Tibial nerve (tissue), 4 donors: ENCODE results near the gene AGAP3.

Experiments used
- CTCF ChIP-seq, 5 experiments: fragments of 200-600 bp in 3 of 5; fragments of 450-650 bp in 2 of 5; sonication (generic) in 3 of 5; IDR thresholded peaks; one replicate each; pipeline ENCODE4 v1.5.1; 2016 to 2019; ENCODE audit warnings: antibody characterized with exemption in 5 of 5, mild to moderate bottlenecking in 3 of 5, moderate library complexity in 2 of 5
- EP300 ChIP-seq, 2 donors: sonication (generic); formaldehyde crosslinking; IDR thresholded peaks; one replicate each; pipeline ENCODE4 v1.6.1; 2017; ENCODE audit warnings: antibody characterized with exemption in 2 of 2, mild to moderate bottlenecking in 1 of 2
- POLR2A ChIP-seq, 2 donors: fragments of 450-650 bp; IDR thresholded peaks; one replicate each; pipeline ENCODE4 v1.6.1; 2017; ENCODE audit warnings: antibody characterized with exemption in 2 of 2, mild to moderate bottlenecking in 2 of 2, moderate library complexity in 2 of 2

DNA sequence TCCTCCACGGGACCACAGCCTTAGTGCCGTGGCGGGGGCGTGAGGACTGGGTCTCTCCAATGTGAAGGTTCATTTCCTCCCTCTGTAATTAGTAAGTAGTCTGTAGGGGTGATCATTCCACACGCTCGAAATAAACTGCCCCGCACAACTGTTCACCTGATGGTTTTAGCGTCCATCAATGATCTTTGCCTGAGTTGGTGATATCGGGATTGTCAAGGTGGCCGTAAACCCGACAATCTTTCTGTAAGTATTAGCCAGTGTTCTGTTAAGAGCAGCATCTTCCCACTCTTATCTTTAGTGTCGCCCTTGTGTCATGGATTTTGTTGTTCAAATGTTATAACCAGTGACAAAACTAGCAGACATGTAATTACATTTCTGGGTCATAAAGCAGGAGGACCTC lies 17.7 kb downstream of the AGAP3 start:
- no peak for TF ChIP-seq EP300 (IDR thresholded peaks at IDR 0.05)
- no peak for TF ChIP-seq CTCF (IDR thresholded peaks at IDR 0.05)
- TF ChIP-seq POLR2A (IDR thresholded peaks at IDR 0.05), result no peak
